GM19035 (cell line): ENCODE measurements around the gene IGFLR1.
"Not testable (repeated sequence)": the region's sequence is repeated elsewhere in the genome, so short reads cannot be mapped to it uniquely, and the experiment has no call there.

ENCODE experiments used
- ATAC-seq: cut with Tn5 transposase; IDR thresholded peaks from one replicate; pipeline ENCODE4 v1.9.1; 2021; ENCODE audit not compliant: unreplicated experiment

The IGFLR1 gene

GRCh38 chr19:35725216-35725861 is 16.9 kb downstream of the IGFLR1 start:
- ATAC-seq, result no peak

GRCh38 chr19:35724560-35724959 is 17.7 kb downstream of the IGFLR1 start:
- no peak for ATAC-seq

GRCh38 chr19:35724132-35724531 is 18.1 kb downstream of the IGFLR1 start:
- not testable (repeated sequence) for ATAC-seq

GRCh38 chr19:35723671-35724070 is 18.6 kb downstream of the IGFLR1 start:
- no peak for ATAC-seq

GRCh38 chr19:35722897-35723296 is 19.4 kb downstream of the IGFLR1 start:
- ATAC-seq, result no peak

GRCh38 chr19:35722461-35722860 is 19.8 kb downstream of the IGFLR1 start:
- ATAC-seq, result no peak

- ATAC-seq, result no peak
These were observed 20.9 kb downstream of the IGFLR1 start for GRCh38 chr19:35721374-35721773.

GRCh38 chr19:35720648-35721047 is 21.6 kb downstream of the IGFLR1 start:
- no peak for ATAC-seq

GRCh38 chr19:35720163-35720524 is 22.1 kb downstream of the IGFLR1 start:
- ATAC-seq, result no peak

GRCh38 chr19:35719402-35720162 is 22.7 kb downstream of the IGFLR1 start:
- no peak for ATAC-seq

GRCh38 chr19:35718345-35719041 is 23.8 kb downstream of the IGFLR1 start:
- peak; percentile 1 for ATAC-seq

- ATAC-seq, result peak; percentile 0
These were observed 24.4 kb downstream of the IGFLR1 start, which contains the start of gene KMT2B for GRCh38 chr19:35717665-35718344. KMT2B (plus strand) TSS chr19:35718003; CDS start chr19:35718019, 16 bp downstream.

- ATAC-seq, result peak; percentile 60
These were observed 25.2 kb downstream of the IGFLR1 start for GRCh38 chr19:35716801-35717664.

- peak; percentile 0 for ATAC-seq
These were observed 26.1 kb downstream of the IGFLR1 start for GRCh38 chr19:35715981-35716800.

- ATAC-seq, result no peak
These were observed 26.9 kb downstream of the IGFLR1 start for GRCh38 chr19:35715355-35715809.

GRCh38 chr19:35714601-35715354 is 27.5 kb downstream of the IGFLR1 start:
- ATAC-seq, result no peak

- no peak for ATAC-seq
These were observed 28.3 kb downstream of the IGFLR1 start for GRCh38 chr19:35713904-35714495.

GRCh38 chr19:35713506-35713850 is 28.8 kb downstream of the IGFLR1 start:
- ATAC-seq, result no peak
